HG03103 (cell line): ENCODE results near the gene LAMC1.

Experiments
- ATAC-seq: cut with Tn5 transposase; IDR thresholded peaks from one replicate; pipeline ENCODE4 v1.9.1; 2021; ENCODE audit warnings: low read depth; ENCODE audit not compliant: unreplicated experiment

The LAMC1 gene

DNA sequence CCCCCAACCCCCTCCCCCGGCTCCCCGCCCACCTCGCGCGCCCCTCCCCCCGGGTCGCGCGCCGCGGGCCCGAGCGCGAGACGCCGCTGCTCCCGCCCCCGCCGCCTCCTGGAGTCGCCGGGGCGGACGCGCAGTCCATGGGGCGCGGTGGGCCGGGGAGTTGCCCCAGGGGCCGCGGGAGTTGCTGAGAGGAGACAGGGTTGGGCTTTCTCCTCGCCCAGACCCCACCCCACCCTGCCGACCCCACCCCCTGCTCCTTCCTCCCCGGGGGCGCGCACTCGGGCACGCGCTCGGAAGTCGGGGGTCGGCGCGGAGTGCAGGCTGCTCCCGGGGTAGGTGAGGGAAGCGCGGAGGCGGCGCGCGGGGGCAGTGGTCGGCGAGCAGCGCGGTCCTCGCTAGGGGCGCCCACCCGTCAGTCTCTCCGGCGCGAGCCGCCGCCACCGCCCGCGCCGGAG lies at the start of gene LAMC1:
TSS of gene LAMC1 (plus strand) at position 275 of the 455 bp plus-strand sequence. CDS start 297 bp downstream, outside the sequence.
- ATAC-seq: peak; percentile 27

DNA sequence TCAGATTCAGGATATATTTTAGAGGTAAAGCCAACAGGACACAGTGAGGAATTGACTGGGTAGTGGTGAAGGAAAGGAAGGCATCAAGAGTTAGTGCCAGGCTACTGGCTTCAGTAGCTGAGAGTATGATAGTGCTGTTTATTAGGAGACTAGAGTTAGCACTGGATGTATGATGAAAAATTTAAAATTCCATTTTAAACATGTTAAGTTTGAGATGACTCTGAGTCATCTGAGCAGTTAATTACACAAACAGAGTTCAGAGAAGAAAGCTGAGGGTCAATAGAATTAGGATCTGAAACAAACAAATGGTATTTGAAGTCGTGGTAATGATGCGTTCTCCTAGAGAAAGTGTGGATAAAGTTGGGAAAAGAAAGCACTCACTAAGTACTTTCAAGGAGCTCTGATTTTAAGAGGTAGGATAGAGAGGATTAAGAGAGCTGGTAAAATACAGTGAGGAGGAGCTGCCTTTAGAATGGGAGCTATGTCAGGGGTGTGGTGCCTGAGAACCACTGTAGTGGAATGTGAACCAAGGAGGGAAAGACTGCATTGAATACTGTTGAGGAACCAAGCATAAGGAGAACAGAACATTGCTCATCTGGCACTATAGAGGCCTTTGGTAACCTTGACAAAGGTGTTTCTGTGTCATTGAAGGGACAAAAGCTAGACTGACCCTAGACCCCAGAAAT lies 48.6 kb upstream of the LAMC1 start:
- no peak for ATAC-seq

DNA sequence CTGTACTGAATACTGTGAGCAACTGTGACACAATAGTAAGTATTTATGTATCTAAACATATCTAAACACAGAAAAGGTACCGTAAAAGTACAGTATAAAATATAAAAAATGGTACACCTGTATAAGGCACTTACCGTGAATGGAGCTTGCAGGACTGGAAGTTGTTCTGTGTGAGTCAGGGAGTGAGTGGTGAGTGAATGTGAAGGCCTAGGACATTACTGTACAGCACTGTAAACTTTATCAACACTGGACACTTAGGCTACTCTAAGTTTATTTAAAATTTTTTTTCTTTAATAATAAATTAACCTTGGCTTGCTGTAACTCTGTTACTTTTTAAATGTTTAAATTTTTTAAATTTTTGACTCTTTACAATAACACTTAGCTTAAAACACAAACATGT lies 45.7 kb upstream of the LAMC1 start:
- no peak for ATAC-seq

DNA sequence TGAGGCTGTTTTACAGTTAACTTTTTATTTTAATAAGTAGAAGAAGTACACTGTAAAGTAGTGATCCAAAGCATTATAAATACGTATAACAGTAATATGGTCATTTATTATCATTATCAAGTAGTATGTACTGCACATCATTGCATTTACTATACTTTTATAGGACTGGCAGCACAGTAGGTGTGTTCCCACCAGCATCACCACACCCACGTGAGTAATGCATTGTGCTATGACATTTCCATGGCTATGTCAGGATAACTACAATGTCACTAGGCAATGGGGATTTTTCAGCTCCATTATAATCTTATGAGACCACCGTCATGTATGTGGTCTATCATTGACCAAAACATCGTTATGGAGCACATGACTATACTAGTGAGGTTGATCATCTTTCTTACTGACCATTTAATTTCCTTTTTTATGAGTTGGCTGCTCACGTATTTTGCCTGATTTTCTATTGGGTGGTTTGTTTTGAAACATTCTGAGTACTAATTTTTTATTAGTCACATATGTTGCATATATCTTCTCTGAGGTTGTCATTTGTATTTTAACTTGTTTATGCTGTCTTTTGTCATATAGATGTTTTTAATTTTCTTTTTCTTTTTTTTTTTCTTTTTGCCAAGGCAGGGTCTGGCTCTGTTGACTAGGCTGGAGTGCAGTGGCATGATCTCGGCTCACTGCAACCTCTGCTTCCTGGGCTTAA lies 44.9 kb upstream of the LAMC1 start:
- no peak for ATAC-seq

DNA sequence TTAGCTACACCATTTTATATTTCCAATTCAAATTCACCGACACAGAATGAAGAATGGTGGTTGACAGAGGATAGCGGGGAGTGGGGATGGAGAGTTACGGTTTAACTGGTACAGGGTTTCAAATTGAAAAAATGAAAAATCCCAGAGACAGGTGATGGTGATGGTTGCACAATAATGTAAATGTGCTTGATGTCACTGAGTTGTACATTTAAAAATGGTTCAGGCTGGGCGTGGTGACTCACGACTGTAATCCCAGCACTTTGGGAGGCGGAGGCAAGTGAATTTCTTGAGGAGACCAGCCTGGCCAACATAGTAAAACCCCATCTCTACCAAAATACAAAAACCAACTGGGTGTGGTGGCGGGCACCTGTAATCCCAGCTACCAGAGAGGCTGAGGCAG lies 39.1 kb upstream of the LAMC1 start:
- ATAC-seq: no peak

DNA sequence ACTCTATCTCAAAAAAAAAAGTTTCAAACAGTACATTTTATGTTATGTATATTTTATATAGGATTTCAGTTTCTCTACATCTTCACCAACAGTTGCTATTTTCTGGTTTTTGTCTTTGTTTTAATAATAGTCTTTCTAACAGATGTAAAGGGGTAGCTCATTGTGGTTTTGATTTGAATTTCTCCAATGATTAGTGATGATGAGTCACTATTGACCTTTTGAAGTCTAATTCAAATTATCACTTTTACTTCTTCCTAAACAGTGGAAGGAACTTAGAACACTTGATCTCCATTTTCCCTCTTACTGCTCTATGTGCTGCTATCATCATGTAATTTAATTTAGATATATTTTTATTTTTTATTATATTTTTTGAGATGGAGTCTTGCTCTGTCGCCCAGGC lies 38.6 kb upstream of the LAMC1 start:
- no peak for ATAC-seq

DNA sequence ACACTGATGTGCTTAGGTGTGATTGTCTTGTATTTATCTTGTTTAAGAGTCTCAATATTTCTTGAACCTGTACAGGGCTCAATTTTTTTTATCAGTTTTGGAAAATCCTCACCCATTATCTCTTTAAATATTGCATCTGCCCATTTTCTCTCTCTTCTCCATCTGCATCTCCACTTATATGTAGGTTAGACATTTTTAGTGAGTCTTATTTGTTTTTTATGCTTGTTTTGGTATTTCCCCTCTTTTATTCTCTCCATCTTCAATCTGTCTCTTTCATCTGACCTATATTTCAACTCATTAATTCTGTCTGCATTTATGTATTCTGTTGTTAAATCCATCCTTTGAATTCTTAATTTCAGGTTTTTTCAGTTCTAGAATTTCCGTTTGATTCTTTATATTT lies 37.3 kb upstream of the LAMC1 start:
- no peak for ATAC-seq

DNA sequence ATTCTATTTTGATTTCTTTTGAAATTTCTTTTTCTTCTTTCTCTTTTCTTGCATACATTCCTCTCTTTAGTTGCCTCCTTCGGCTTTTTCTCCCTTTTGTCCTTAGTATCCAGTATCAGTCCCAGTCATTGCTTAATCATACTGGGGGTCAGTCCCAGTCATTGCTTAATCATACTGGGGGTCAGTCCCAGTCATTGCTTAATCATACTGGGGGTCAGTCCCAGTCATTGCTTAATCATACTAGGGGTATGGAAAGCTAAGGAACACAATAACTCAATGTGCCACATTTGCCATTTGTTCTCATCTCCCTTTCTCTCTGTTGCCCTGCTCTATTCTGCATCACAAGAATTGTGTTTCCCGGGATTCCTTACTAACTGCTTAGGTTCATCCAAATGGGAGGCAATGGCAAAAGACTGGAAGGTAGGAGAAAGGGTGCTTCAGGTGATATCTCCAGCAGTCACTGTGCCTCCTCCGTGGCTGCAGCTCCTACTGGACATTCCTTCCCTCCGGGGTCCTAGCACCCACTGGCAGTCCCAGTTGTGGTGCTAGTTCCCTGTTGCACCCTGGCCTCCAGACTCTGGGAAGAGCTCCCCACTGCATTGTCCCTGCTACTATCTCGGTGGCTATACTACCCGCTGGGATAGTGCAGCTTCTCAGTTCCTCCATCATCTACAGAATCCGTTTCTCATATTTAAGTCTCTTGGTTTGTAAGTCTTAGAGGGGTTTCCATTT lies 32.6 kb upstream of the LAMC1 start:
- ATAC-seq: no peak

DNA sequence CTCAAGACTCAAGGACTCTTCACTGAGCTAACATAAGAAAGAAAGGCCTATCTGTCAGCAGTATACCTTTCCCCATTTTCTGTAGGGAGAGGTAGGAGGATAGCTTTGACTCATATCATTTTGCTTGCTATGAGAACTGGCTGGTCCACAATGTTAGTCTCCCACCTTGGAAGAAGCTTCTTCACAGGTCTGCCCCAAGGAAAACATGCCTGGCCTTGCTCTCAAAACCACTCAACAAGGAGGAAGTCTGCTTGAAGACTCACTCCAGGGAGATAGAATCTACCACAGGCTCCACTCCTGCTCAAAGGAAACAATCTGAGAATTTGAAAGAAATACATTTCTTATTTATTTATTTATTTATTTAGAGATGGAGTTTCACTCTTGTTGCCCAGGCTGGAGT lies 29.5 kb upstream of the LAMC1 start:
- no peak for ATAC-seq

DNA sequence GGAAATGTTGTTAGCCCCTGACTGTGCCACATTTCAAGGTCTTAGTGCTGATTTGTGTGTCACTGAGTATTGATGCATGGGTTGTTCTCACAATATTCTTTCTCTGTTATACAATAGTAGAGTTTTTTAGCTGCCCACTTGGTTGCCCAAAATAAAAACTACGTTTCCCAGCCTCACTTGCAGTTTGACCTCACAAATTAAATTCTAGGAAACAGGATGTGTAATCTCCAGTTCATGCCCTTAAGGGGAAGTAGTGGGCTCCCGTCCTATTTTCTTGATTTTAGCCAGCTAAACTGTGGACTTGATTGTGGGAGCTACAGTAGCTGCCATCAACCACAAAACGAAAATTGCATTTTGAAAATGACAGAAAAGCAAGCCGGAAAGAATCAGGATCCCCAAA lies 27.3 kb upstream of the LAMC1 start:
- ATAC-seq: no peak

DNA sequence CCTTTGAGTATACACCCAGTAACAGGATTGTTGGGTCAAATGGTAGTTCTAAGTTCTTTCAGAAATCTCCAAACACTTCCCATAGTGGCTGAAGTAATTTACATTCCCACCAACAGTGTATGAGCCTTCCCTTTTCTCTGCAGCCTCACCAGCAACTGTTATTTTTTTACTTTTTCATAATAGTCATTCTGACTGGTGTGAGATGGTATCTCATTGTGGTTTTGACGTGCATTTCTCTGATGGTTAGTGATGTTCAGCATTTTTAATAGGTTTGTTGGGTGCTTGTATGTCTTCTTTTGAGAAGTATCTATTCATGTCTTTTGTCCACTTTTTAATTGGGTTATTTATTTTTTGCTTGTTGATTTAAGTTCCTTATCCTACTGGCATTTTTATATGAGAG lies 26.4 kb upstream of the LAMC1 start:
- ATAC-seq: no peak

DNA sequence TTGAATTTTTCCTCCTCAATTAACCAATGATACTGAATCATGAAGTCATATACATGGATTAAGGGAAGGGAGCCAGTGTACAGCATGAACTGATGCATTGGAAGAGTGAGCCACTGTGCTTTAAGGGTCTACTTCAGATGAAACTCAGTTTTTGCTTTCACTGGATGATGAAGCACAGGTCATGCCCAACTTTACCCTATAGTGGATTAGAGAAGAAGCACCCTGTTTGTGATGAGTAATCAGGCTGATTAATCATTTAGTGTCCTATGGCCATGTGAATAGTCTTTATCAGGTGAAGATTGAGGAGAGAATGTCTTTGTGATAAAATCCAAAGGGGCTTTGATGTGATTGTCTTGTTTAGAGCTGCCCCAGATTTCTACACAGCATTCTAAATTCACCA lies 24.7 kb upstream of the LAMC1 start:
- no peak for ATAC-seq

DNA sequence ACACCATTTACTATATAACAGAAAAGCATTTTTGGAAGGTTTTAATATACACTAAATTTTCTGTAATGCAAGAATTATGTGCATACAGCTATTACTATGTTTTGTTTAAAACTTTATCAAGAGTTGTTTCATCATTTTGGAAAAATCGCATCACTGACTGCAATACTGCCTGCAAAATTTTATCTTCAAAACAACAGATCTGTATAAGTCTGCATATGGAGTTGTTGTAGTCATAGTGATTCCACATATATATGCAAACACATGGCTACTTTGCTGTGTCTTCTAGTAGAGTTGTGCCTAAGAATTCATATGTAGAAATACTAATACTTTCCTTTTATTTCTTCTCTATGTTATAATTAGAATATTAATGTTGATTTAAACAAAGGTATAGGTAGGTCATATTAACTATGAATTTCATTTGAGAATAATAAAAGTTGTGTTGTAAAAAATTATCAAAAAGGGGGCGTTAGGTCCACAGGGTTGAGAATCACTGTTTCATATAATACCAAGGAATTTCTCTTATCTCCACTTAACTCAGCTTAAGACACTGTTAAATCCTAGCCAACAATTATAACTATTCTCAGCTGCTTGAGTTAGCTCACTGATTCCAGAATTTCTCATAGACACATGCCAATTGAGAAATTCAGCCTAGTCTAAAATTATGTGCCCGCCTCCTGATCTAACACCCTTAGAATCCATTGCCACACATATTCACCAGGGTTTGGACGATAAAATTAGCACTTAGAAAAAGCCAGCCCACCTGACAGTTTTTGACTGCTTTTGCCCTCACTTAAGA lies 22.9 kb upstream of the LAMC1 start:
- no peak for ATAC-seq

DNA sequence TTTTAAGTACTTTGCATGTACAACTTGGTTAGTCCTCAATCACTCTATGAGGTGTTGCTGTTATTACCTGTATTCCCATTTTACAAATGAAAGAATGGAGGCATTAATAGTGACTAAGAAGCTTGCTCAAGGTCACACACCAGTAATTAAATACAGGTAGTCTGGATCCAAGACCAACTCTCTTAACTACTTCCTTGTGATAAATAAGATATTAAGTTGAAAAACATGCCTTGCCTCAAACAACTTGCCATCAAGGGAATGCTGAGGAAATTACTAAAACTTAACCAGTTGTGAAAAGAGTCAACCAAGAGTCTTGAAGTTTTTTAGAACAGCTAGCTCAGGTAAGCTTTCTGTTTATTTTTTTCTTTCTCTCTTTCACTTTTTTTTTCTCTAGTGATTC lies 21.0 kb upstream of the LAMC1 start:
- no peak for ATAC-seq

DNA sequence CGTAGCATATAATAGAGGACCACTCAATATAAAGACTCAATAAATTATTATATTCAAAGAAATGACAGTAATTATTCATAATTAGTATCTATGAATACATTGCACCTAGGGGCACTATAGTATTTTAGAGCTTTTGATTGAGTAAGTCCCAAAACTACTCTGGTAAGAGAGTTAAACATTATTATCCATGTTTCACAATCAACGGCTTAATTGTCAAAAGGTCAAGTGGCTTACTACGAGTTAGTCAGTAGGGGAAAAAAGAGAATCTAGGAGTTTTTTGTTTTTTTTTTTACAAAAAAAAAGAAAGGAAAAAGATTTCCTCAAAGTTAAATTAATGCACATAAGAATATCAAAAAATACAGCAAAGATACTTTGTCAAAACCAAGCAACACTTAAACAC lies 20.4 kb upstream of the LAMC1 start:
- ATAC-seq: no peak

DNA sequence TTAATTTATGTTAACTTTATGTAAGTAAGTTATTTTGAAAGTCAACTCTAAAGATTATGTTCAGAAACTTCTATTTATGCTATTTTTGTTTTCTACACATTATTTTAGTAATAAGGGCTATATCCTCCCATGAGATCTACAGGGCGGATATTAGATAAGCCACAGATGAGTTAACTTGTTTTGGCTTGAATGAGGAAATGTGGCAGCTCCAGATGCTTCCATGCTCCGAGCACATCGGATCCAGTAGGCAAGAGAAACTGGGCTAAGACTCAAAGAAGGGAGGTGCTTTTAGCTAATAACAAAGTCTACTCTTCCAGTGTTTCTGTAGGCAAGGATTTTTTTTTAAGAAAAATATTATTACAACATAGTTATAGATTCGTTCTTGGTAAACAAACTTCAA lies 20.0 kb upstream of the LAMC1 start:
- ATAC-seq: no peak

DNA sequence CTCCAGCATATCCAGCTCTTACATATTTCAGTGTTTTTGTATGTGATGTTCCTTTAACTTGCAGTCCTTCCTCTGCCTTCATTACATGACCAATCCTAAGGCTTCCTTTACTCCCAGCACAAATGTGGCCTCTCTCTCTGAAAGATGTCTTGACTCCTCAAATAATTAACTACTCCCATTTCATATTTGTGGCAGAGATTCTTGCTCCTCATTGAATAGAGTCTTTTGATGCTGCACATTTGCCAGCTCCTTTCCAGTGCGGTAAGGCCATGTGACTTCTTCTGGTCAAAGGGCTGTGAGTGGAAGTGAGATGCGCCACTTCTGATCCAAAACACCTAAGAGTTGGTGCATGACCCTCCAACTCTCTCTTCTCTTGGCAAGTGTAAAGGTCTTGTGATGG lies 19.1 kb upstream of the LAMC1 start:
- no peak for ATAC-seq

DNA sequence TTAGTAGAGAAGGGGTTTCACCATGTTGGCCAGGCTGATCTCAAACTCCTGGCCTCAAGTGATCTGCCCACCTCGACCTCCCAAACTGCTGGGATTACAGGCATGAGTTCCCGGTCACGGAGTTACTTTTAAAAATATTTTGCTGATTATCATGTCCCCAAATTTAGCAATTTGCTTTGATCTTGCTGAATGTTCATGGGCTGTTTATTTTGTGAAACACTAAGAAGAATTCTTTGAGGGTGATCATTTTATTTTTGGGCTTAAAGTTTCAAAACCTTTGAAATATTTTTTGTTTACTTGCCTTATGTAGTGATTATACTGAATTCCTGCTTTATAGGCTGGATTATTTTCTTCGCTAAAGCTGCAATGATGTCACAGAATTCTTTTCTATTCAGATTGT lies 11.4 kb upstream of the LAMC1 start:
- ATAC-seq: no peak

DNA sequence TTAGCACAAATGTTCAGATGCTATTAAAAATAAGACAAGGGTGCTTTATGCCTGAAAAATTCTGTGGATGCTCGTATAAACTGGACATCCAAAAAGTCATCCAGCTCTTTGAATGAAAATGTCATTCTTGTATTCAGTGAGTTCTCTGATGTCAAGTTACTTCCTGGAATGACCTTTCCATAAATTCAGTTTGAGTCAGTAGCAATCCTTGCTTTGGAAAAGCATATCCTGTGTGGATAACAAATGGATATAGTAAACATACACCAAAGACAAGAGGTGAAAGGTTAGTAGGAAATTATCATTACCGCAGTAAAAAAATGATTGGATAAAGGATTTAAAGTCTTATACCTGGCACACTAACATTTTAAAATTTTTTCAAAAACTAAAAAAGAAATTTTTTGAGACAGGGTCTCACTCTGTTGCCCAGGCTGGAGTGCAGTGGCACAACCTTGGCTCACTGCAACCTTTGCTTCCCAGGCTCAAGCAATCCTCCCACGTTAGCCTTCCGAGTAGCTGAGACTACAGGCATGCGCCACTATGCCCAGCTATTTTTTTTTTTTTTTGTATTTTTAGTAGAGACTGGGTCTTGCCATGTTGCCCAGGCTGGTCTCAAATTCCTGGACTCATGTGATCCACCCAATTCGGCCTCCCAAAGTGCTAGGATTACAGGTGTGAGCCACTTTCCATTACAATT lies 10.8 kb upstream of the LAMC1 start:
- no peak for ATAC-seq

DNA sequence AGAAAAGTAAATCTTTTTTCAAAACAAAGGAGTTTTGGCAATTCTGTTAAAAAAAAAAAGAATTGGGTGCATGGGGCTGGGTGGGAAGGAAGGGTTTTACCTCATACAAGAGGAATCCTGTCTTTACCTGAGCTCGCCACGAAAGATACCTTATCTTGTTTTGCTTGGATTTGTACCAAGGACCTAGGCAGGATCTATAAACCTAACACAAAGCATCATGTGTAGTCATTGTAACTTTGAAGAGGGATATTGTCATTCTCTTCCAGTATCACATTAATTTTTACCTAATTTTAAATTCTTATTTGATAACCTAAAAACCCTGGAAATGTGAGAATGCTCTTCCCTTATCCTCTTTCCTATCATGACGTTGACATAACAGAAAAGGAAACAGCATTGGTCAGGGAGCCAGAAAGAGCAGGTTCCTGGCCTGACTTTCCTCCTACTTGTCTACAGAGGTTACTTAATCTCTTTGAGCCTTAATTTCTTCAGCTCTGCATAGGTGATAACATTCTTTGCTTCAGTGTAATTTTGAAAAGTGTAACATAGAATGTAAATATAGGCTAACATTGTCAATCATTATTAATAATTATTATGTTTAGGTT lies 4.0 kb upstream of the LAMC1 start:
- no peak for ATAC-seq
